WERI-Rb-1 (cell line): ENCODE measurements around the gene HOXC12.

ENCODE experiments used
- DNase-seq: peaks from one replicate; pipeline ENCODE4 v3.0.0-alpha.2; 2020
- H3K27ac ChIP-seq: fragments of 250-450 bp; sonication (Bioruptor Pico); 2 replicates; pipeline ENCODE4 v1.5.1; 2020; ENCODE audit warnings: mild to moderate bottlenecking, moderate library complexity
- H3K27me3 ChIP-seq: fragments of 250-450 bp; sonication (Bioruptor Pico); 2 replicates; pipeline ENCODE4 v1.5.1; 2021; ENCODE audit warnings: mild to moderate bottlenecking, low read depth, moderate library complexity; ENCODE audit not compliant: insufficient read depth, severe bottlenecking
- H3K36me3 ChIP-seq: fragments of 250-450 bp; sonication (Bioruptor Pico); 2 replicates; pipeline ENCODE4 v1.5.1; 2020; ENCODE audit warnings: mild to moderate bottlenecking, moderate library complexity
- H3K4me3 ChIP-seq: 2 replicates; pipeline ENCODE4 v1.5.1; 2011; ENCODE audit warnings: low read depth, mild to moderate bottlenecking, control low read depth, low read length
- H3K9me3 ChIP-seq: fragments of 250-450 bp; sonication (Bioruptor Pico); 2 replicates; pipeline ENCODE4 v1.5.1; 2021; ENCODE audit warnings: mild to moderate bottlenecking, moderate library complexity; ENCODE audit not compliant: severe bottlenecking
- TF ChIP-seq, protein P1 (sequence below): IDR thresholded peaks from 2 replicates; pipeline ENCODE4 v1.5.1; 2011; ENCODE audit warnings: low read depth, mild to moderate bottlenecking, control low read depth, inconsistent platforms, low read length

The HOXC12 gene

DNA sequence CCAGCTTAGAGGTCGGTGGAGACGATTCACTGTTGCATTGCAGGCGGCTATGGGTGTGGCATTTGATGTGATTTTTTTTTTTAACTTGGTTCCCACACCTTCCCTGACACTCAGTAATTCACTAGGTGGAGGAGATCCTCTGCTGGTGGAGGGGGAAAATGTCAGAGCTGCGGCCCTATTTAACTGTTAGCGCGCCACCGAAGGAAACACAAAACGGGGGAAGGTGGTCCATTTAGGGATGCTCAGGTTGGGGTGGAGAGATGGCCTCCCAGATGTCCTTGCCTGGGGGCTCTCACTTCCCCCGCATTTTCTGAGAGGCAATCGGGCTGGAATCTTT, 4.3 kb upstream of the HOXC12 start:
- Histone ChIP-seq H3K9me3 (no peaks in the 10 kb centered on the region), H3K36me3 (no peaks in the 10 kb centered on the region), H3K27ac (no peak overlapping the region), H3K4me3 (no peak overlapping the region), H3K27me3 (peaks cover 62% of the 10 kb centered on the region)
- DNase-seq, result no peak
- TF ChIP-seq, protein P1, sequence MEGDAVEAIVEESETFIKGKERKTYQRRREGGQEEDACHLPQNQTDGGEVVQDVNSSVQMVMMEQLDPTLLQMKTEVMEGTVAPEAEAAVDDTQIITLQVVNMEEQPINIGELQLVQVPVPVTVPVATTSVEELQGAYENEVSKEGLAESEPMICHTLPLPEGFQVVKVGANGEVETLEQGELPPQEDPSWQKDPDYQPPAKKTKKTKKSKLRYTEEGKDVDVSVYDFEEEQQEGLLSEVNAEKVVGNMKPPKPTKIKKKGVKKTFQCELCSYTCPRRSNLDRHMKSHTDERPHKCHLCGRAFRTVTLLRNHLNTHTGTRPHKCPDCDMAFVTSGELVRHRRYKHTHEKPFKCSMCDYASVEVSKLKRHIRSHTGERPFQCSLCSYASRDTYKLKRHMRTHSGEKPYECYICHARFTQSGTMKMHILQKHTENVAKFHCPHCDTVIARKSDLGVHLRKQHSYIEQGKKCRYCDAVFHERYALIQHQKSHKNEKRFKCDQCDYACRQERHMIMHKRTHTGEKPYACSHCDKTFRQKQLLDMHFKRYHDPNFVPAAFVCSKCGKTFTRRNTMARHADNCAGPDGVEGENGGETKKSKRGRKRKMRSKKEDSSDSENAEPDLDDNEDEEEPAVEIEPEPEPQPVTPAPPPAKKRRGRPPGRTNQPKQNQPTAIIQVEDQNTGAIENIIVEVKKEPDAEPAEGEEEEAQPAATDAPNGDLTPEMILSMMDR, result no peak

DNA sequence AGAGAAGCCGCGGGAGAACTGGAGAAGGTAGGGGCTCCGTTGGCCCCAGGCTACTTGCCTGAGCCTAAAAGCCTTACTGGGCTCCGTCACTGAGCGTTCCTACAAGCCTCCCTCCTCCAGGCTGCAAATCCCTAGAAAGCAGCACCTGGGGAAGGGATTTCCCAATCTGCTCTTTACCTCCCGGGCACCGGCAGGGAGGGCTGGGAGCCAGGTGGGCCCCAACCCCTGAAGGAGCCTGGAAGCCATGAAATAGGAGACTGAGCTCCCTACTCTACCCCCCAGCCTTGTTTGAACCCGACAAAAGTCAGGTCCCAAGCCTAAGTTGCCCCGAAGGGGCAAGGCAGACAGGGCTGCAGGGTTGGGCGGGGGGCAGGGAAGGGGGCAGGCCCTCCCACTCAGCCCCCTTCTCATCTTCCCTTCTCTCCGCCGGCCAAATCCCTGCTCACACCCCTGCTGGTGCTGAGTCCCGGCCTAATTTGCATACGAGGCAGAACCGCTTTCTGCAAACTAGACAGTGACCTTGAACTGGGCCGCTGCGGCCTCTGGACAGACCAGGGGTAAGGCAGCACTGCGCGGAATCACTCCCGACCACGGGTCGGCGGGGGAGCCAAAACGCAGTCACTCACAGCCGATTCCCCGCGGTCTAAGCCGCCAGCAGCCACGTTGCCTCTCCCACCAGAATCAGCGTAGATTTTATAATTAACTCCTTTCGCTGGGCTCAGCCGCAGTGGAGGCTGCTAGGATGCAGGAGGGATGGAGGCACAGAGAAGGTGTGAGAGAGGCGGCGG, 3.7 kb upstream of the HOXC12 start:
- Histone ChIP-seq H3K4me3 (peak overlapping the region; percentile 34), H3K27me3 (peaks cover 68% of the 10 kb centered on the region)

DNA sequence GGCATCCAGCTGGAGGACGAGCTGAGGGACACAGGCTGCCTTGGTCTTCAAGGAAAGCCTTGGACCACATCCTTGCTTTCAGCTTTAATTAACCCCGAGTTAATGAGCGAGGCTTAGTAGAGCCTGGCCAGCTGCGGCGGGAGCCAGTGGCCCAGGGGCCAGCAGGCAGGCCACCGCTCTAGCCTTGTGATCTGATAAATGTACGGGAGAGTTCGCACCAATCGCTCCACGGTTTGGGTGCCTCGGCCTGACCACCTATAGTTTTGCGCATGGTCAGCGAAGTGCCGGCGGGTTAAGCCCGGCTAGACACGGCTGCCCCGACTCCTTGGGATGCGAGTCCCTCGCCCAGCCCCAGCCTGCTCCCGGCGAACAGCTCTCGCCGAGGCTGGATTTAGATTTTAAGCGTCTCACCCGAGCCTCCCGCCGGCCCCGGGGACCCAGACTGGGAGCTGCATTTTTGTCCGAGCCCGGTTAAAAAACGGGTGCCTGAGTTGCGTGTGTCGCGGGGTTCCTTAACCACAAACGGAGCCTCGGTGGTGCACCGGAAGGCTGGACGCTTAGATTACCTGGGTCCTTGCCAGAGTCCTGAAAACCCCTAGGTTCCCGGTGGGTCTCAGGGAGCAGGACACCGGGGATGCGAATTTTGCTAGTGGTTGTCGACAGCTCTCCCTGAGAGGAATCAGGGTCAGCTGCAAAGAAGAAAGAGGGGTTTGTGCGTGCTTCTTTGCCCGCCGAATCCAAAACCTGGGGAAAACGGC, 2.9 kb upstream of the HOXC12 start:
- peak overlapping the region; percentile 34 for H3K4me3 ChIP-seq
- no peak for DNase-seq
- no peaks in the 10 kb centered on the region for H3K9me3 ChIP-seq
- peaks cover 76% of the 10 kb centered on the region for H3K27me3 ChIP-seq
- H3K36me3 ChIP-seq, result no peaks in the 10 kb centered on the region
- TF ChIP-seq, protein P1, result no peak
- H3K27ac ChIP-seq, result no peak overlapping the region

More for the DNA sequence above, 3.7 kb upstream of the HOXC12 start:
- no peak for DNase-seq
- H3K27ac ChIP-seq, result no peak overlapping the region
- no peaks in the 10 kb centered on the region for H3K36me3 ChIP-seq
- no peaks in the 10 kb centered on the region for H3K9me3 ChIP-seq
- TF ChIP-seq, protein P1, result no peak

DNA sequence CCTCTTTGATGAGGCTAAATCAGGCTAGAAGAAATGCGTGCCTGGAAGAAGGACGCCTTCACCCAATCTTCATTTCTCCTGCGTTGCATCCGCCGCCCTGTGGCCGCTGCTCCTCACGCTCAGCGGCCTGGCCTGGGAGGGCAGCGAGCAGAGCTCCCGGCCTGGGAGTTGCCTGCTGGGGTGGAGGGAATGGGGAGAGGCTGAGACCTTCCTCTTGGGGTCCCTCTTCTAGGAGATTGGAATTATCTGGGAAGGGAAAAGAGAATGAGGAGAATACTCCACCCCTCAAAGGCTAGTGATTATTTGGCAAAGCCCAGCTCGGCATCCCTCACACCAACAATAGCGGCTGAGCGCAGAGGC, 2.4 kb upstream of the HOXC12 start:
- Histone ChIP-seq H3K4me3 (no peak overlapping the region), H3K36me3 (no peaks in the 10 kb centered on the region), H3K9me3 (no peaks in the 10 kb centered on the region), H3K27ac (no peak overlapping the region), H3K27me3 (peaks cover 77% of the 10 kb centered on the region)
- DNase-seq, result no peak
- TF ChIP-seq, protein P1, result peak; percentile 38; the same call in 1 of the 2 replicates

DNA sequence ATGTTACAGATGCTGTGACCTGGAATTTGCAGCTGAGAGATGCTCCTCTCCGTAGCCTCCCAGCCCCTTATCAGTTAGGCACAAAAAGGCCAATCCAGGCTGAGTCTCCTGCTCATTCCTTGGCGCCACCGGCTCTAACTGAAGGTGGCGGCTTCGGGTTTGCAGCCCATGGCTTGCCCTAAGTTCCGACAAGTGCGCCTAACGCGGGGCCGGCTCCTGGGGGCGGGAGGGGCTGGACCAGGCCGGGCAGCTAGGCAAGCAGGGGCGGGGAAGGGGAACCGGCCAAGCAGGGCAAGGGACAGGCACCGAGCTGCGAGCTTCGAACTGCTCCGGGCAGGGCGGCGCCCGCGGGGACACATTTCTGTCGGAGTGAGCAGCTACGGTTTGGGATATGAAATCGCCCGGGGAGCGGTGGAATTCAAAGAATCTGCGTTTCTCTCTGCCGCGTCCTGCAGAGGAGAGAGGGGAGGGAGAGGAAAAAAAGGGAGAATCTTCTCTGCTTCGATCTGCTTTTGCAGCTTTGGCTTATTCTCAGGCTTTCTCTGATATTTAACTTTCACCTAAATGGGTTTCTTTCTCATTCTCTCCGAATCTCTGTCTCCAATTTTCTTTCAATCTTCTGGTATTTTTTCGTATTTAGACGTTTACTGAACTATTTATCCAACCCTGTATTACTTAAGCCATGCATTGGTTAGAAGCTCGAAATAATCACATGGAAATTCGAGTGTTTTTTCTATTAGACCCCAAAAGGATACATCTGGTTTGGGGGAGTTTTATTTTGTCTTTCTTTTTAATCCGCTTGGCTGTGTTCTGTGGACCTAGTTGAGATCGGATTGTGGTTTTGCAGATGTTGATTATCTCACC, 1.6 kb upstream of the HOXC12 start:
- no peak for DNase-seq
- no peak overlapping the region for H3K4me3 ChIP-seq
- no peak overlapping the region for H3K27ac ChIP-seq
- H3K36me3 ChIP-seq, result no peaks in the 10 kb centered on the region
- peaks cover 77% of the 10 kb centered on the region for H3K27me3 ChIP-seq
- no peaks in the 10 kb centered on the region for H3K9me3 ChIP-seq
- TF ChIP-seq, protein P1, result no peak
